ENCODE measurements around the gene FLNB. TPM values are rescaled to one million over a fixed set of nuclear protein-coding genes. Genes with fewer than 3 reads are reported as not detected.

FLNB gene
- total and polyA plus RNA-seq, 8 donors = 85.2 to 152 (median 102) TPM

- intact Hi-C loops (cut with DNase I) = loop anchor here in 1 of 3 donors (10.0 kb wide), 1 partner anchor 152 kb away; no protein-coding TSS in a partner anchor
- WGBS, 2 donors = 90 to 96% methylated on average over 1 of the region's 1 CpG
- no peak overlapping the region for H3K27ac ChIP-seq
- ATAC-seq (no peak), FAIRE-seq (no peak), DNase-seq (no peak)
- H3K36me3 ChIP-seq = no peaks in the 10 kb centered on the region
- no peaks in the 10 kb centered on the region for H3K27me3 ChIP-seq
- TF ChIP-seq, protein P1, sequence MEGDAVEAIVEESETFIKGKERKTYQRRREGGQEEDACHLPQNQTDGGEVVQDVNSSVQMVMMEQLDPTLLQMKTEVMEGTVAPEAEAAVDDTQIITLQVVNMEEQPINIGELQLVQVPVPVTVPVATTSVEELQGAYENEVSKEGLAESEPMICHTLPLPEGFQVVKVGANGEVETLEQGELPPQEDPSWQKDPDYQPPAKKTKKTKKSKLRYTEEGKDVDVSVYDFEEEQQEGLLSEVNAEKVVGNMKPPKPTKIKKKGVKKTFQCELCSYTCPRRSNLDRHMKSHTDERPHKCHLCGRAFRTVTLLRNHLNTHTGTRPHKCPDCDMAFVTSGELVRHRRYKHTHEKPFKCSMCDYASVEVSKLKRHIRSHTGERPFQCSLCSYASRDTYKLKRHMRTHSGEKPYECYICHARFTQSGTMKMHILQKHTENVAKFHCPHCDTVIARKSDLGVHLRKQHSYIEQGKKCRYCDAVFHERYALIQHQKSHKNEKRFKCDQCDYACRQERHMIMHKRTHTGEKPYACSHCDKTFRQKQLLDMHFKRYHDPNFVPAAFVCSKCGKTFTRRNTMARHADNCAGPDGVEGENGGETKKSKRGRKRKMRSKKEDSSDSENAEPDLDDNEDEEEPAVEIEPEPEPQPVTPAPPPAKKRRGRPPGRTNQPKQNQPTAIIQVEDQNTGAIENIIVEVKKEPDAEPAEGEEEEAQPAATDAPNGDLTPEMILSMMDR (IDR thresholded peaks at IDR 0.05) = no peak
- H3K9me3 ChIP-seq = no peaks in the 10 kb centered on the region
- H3K4me1 ChIP-seq = peaks cover 18 to 38% (median 19%) of the 10 kb centered on the region in 3 donors
- H3K4me3 ChIP-seq = no peak overlapping the region
These were observed 4.1 kb downstream of the FLNB start for GRCh38 chr3:58012302-58012701.

DNA sequence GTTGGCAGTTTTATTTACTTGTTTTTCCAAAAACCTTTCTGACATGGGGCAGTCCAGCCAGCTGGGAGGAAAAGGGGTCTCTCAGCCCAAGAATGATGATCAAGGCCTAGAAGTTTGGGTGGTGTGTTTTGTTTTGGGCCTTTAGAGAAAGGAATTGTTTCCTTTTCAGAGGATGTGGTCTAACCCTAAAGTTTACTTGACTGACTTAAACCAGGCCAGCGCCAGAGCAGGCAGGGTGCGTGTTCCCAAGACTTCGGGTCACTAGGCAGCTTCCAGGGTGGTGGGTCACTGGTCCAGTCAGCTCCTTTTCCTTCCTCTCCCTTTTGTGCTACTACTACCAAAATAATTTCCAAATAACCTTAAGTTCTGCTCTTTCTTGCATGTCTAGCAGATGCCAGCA is 4.9 kb downstream of the FLNB start:
- H3K4me1 ChIP-seq = peaks cover 25 to 38% (median 26%) of the 10 kb centered on the region in 3 donors
- intact Hi-C loops (cut with DNase I) = loop anchor here in 1 of 3 donors (10.0 kb wide), 1 partner anchor 152 kb away; no protein-coding TSS in a partner anchor

DNA sequence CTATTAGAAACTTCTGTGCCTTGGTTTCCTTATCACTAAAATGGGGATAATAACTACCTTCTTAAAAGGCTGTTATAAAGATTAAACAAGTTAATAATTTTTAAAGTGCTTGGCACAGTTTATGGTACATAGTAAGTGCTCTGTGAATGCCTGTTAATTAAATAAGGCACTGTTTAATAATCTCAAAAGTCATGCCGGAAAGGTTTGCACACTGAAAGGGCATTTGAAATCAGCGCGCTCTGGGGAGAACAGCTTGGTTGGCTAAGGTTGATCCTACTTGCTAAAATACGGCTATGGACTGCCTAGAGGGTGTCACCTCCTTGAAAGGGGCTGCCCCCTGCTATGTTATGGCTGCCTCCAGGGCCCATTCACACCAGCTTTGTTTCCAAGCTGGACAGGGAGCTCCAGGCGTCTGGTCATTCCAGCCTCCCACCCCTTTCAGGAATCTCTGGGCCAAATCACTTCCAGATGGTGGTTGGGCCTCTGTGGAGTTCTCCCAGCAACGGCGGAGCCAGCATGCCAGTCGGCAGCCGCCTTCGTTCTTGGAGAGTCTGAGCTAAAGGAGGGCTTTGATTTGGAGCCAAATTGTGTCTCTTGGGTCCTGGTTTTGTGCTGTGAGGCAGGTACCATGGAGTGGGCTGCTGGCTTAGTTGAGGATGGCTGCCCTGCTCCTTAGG is 5.9 kb downstream of the FLNB start:
- TF ChIP-seq, protein P1 (IDR thresholded peaks at IDR 0.05) = no peak
- DNase-seq (no peak), FAIRE-seq (no peak), ATAC-seq (peak in 1 of 4 donors; percentile 14)
- Histone ChIP-seq H3K4me3 (no peak overlapping the region), H3K9me3 (no peaks in the 10 kb centered on the region), H3K4me1 (peaks cover 30 to 42% (median 31%) of the 10 kb centered on the region in 3 donors), H3K27me3 (no peaks in the 10 kb centered on the region), H3K27ac (no peak overlapping the region), H3K36me3 (no peaks in the 10 kb centered on the region)
- WGBS, 2 donors = 61 to 63% methylated on average over 10 of the region's 10 CpGs
- intact Hi-C loops (cut with DNase I) = loop anchor here in 1 of 3 donors (10.0 kb wide), 1 partner anchor 151 kb away; no protein-coding TSS in a partner anchor

More for the DNA sequence above, 4.9 kb downstream of the FLNB start:
- WGBS, 2 donors = 85 to 88% methylated on average over 3 of the region's 3 CpGs
- ATAC-seq (no peak), DNase-seq (no peak), FAIRE-seq (no peak)
- Histone ChIP-seq H3K27ac (no peak overlapping the region), H3K27me3 (no peaks in the 10 kb centered on the region), H3K4me3 (no peak overlapping the region), H3K9me3 (no peaks in the 10 kb centered on the region), H3K36me3 (no peaks in the 10 kb centered on the region)
- TF ChIP-seq, protein P1 (IDR thresholded peaks at IDR 0.05) = no peak

DNA sequence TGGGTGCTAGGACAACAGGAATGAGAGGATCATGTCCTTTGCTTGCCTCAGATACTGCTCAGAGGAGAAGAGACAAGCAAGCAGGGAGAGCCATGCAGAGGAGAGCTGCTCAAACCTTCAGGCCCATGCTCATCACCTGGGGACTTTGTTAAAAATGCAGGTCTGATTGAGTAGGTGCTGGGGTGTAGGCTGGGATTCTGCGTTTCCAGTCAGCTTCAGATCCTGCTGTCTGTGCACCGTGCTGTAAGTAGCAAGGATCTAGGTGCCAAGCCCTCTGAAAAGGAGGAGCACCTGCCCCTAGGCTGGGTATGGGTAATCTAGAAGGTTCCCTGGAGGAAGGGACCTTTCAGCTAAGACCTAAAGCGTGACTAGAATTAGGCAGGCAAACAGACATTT is 7.3 kb downstream of the FLNB start:
- intact Hi-C loops (cut with DNase I) = loop anchor here in 2 of 3 donors (5.0 to 10.0 kb wide), 2 partner anchors 97 to 149 kb away; no protein-coding TSS in a partner anchor
- no peak overlapping the region for H3K27ac ChIP-seq
- TF ChIP-seq, protein P1 (IDR thresholded peaks at IDR 0.05) = no peak
- 88% methylated on average over 3 of the region's 3 CpGs for WGBS, 2 donors
- no peak for FAIRE-seq
- no peak for ATAC-seq
- H3K4me1 ChIP-seq = peaks cover 40 to 54% (median 42%) of the 10 kb centered on the region in 3 donors
- H3K9me3 ChIP-seq = no peaks in the 10 kb centered on the region
- no peaks in the 10 kb centered on the region for H3K27me3 ChIP-seq
- DNase-seq = no peak
- H3K36me3 ChIP-seq = no peaks in the 10 kb centered on the region
- H3K4me3 ChIP-seq = no peak overlapping the region

DNA sequence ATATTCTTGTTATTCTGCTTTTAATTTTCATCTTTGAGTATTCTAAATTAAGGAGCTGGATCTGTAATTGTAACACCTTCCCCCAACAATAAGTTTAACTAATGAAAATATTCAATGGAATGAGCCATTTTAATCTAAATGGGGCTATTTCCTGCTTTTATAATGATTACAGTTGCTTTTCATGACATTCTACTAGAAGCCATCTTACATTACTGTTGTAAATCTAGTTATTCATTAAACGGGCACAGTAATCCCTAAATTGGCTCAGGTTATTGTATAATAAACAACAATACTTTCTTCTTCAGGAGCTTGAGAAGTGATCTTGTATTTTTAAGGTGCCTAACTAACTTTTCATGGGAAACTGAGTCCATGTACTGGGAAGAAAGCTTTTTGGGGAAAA is 8.5 kb downstream of the FLNB start:
- intact Hi-C loops (cut with DNase I) = loop anchor here in 2 of 3 donors (5.0 to 10.0 kb wide), 2 partner anchors 96 to 148 kb away; no protein-coding TSS in a partner anchor
- Histone ChIP-seq H3K9me3 (no peaks in the 10 kb centered on the region), H3K27me3 (no peaks in the 10 kb centered on the region), H3K4me1 (peaks cover 39 to 52% (median 48%) of the 10 kb centered on the region in 3 donors), H3K36me3 (no peaks in the 10 kb centered on the region), H3K27ac (peak overlapping the region in 2 of 4 donors; percentile 30 to 46), H3K4me3 (no peak overlapping the region)
- 17 to 22% methylated on average over 1 of the region's 1 CpG for WGBS, 2 donors
- FAIRE-seq = no peak
- no peak for ATAC-seq
- DNase-seq = no peak
- TF ChIP-seq, protein P1 (IDR thresholded peaks at IDR 0.05) = no peak

Data from pancreas (tissue), 10 donors.